Measurements from ENCODE around the gene DBF4B. TPM values are rescaled to one million over a fixed set of nuclear protein-coding genes. Genes with fewer than 3 reads are reported as not detected.

Gene DBF4B
- total and polyA plus RNA-seq, 2 of the 13 experiments (the other 11 are each of a cell fraction or from before 2014, with no cell fraction given) = 11.7 to 13.2 TPM

DNA sequence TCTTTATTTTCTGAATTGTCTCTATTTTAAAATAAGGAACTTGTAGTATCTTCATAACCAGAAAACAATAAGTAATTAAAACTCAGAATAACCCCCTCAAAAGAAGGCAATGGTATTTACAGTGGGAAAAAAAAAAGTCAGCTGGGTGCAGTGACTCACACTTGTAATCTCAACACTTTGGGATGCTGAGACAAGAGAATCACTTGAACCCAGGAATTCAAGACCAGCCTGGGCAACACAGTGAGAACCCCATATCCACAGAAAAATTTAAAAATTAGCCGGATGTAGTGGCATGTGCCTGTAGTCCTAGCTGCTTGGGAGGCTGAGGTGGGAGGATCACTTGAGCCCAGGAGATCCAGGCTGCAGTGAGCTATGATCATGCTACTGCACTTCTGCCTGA lies 83.8 kb downstream of the DBF4B start:
- Histone ChIP-seq H3K4me1 (ENCODE audit: insufficient read depth, low read length) (peaks cover 12% of the 10 kb centered on the region), H3K9me3 (ENCODE audit: low read length) (no peaks in the 10 kb centered on the region), H3K27ac (ENCODE audit: extremely low read length, insufficient read depth, low read length) (no peak overlapping the region), H3K36me3 (replicated peaks in 1 of 2; ENCODE audit: control insufficient read depth in 1 of 2, insufficient read depth in 2 of 2, low read length in 2 of 2) (no peaks in the 10 kb centered on the region), H3K9ac (ENCODE audit: insufficient read depth, low read depth, low read length) (no peak overlapping the region), H2AFZ (ENCODE audit: low read length) (no peak overlapping the region), H3K4me3 (replicated peaks in 1 of 3; ENCODE audit: insufficient read depth in 1 of 3, low read depth in 2 of 3, low read length in 3 of 3) (no peak overlapping the region), H3K4me2 (ENCODE audit: low read depth, low read length) (no peak overlapping the region), H3K79me2 (ENCODE audit: insufficient read depth, low read length) (no peaks in the 10 kb centered on the region), H4K20me1 (ENCODE audit: insufficient read depth, low read length) (no peaks in the 10 kb centered on the region), H3K27me3 (ENCODE audit: control insufficient read depth in 1 of 2, insufficient read depth in 2 of 2, low read length in 2 of 2) (peaks cover 3 to 12% of the 10 kb centered on the region in 2 experiments; a peak in 3 of 5 replicates)
- ChIA-PET POLR2A (no interaction called here), CTCF (ENCODE audit: low intra/inter-chr PET ratio, low total read pairs) (no interaction called here)
- ATAC-seq (no peak), FAIRE-seq (no peak), DNase-seq (ENCODE audit: low spot score) (no peak)
- intact Hi-C loops (cut with micrococcal nuclease; ENCODE audit: unreplicated experiment) (no loop called here), in situ Hi-C loops (cut with HindIII; ENCODE audit: extremely low pct_ligation_motif_present, low pct_unique_long_range_greater_than_20kb) (loop anchor here (25.0 kb wide), 1 partner anchor 220 kb away; no protein-coding TSS in a partner anchor)
- TF ChIP-seq ZNF432 (CRISPR knock-in tag; IDR thresholded peaks at IDR 0.05; ENCODE audit: borderline replicate concordance) (no peak), ZNF468 (CRISPR knock-in tag; IDR thresholded peaks at IDR 0.05) (no peak), PHF8 (CRISPR knock-in tag; IDR thresholded peaks at IDR 0.05) (no peak), GATAD1 (CRISPR knock-in tag; IDR thresholded peaks at IDR 0.05) (no peak), NCOA2 (CRISPR knock-in tag; IDR thresholded peaks at IDR 0.05) (no peak), ISX (CRISPR knock-in tag; conservative IDR thresholded peaks at IDR 0.05) (no peak)
- TF ChIP-seq, protein P1, sequence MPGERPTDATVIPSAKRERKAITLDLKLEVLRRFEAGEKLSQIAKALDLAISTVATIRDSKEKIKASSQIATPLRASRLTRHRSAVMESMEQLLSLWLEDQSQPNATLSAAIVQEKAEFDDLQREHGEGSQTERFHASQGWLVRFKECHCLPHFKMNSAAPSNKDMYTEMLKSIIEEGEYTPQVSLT (CRISPR knock-in tag; IDR thresholded peaks at IDR 0.05; ENCODE audit: borderline replicate concordance, low read depth) = no peak
- TF ChIP-seq, protein P2, sequence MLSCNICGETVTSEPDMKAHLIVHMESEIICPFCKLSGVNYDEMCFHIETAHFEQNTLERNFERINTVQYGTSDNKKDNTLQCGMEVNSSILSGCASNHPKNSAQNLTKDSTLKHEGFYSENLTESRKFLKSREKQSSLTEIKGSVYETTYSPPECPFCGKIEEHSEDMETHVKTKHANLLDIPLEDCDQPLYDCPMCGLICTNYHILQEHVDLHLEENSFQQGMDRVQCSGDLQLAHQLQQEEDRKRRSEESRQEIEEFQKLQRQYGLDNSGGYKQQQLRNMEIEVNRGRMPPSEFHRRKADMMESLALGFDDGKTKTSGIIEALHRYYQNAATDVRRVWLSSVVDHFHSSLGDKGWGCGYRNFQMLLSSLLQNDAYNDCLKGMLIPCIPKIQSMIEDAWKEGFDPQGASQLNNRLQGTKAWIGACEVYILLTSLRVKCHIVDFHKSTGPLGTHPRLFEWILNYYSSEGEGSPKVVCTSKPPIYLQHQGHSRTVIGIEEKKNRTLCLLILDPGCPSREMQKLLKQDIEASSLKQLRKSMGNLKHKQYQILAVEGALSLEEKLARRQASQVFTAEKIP (CRISPR knock-in tag; IDR thresholded peaks at IDR 0.05; ENCODE audit: borderline replicate concordance) = no peak
- TF ChIP-seq, protein P3, sequence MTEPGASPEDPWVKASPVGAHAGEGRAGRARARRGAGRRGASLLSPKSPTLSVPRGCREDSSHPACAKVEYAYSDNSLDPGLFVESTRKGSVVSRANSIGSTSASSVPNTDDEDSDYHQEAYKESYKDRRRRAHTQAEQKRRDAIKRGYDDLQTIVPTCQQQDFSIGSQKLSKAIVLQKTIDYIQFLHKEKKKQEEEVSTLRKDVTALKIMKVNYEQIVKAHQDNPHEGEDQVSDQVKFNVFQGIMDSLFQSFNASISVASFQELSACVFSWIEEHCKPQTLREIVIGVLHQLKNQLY (CRISPR knock-in tag; IDR thresholded peaks at IDR 0.05) = no peak
- TF ChIP-seq, protein P4, sequence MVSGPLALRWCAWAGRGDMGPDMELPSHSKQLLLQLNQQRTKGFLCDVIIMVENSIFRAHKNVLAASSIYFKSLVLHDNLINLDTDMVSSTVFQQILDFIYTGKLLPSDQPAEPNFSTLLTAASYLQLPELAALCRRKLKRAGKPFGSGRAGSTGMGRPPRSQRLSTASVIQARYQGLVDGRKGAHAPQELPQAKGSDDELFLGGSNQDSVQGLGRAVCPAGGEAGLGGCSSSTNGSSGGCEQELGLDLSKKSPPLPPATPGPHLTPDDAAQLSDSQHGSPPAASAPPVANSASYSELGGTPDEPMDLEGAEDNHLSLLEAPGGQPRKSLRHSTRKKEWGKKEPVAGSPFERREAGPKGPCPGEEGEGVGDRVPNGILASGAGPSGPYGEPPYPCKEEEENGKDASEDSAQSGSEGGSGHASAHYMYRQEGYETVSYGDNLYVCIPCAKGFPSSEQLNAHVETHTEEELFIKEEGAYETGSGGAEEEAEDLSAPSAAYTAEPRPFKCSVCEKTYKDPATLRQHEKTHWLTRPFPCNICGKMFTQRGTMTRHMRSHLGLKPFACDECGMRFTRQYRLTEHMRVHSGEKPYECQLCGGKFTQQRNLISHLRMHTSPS (CRISPR knock-in tag; IDR thresholded peaks at IDR 0.05; ENCODE audit: low read depth) = no peak
- TF ChIP-seq, protein P5, sequence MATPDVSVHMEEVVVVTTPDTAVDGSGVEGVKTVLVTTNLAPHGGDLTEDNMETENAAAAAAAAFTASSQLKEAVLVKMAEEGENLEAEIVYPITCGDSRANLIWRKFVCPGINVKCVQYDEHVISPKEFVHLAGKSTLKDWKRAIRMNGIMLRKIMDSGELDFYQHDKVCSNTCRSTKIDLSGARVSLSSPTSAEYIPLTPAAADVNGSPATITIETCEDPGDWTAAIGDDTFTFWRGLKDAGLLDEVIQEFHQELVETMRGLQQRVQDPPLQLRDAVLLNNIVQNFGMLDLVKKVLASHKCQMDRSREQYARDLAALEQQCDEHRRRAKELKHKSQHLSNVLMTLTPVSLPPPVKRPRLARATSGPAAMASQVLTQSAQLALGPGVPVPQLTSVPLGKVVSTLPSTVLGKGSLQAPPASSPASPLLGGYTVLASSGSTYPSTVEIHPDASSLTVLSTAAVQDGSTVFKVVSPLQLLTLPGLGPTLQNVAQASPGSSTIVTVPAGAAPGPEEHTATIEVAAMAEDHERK (CRISPR knock-in tag; IDR thresholded peaks at IDR 0.05; ENCODE audit: low read depth) = no peak
- no TSS peak for BruUV-seq (replicated peaks)
- WGBS (ENCODE audit: low lambda C conversion rate) = 73% methylated on average over 1 of the region's 1 CpG

All from HepG2 (cell line).